HepG2 (cell line): Measurements from ENCODE around the gene PLA2G4D. TPM values are rescaled to one million over a fixed set of nuclear protein-coding genes. Genes with fewer than 3 reads are reported as not detected.

Experiments used
- AGO2 ChIP-seq: fragments of 200-400 bp; formaldehyde crosslinking; optimal IDR thresholded peaks from 2 replicates; pipeline ENCODE3; 2017; ENCODE audit warnings: mild to moderate bottlenecking, low read depth, low read length, moderate library complexity
- ARHGAP35 ChIP-seq: sonication (generic); formaldehyde crosslinking; IDR thresholded peaks from 2 replicates; pipeline ENCODE4 v1.9.0; 2022; ENCODE audit warnings: mild to moderate bottlenecking, inconsistent platforms, moderate library complexity, missing genetic modification reagents, borderline replicate concordance
- CC2D1A ChIP-seq: sonication (generic); formaldehyde crosslinking; IDR thresholded peaks from 2 replicates; pipeline ENCODE4 v1.8.1; 2023; ENCODE audit warnings: mild to moderate bottlenecking, missing genetic modification reagents
- FOXA1 ChIP-seq, 2 experiments: fragments of 450-650 bp in 1 of 2; sonication (generic) in 1 of 2; formaldehyde crosslinking in 1 of 2; IDR thresholded peaks; 2 replicates each; pipeline versions ENCODE4 v1.4.0 to v1.6.1; 2016 to 2020; ENCODE audit warnings: missing genetic modification reagents in 1 of 2
- JUND ChIP-seq: sonication (generic); formaldehyde crosslinking; IDR thresholded peaks from 2 replicates; pipeline ENCODE4 v1.8.0; 2022; ENCODE audit warnings: mild to moderate bottlenecking, missing genetic modification reagents
- MBNL3 ChIP-seq: fragments of 250-450 bp; sonication (Bioruptor Pico); conservative IDR thresholded peaks from 2 replicates; pipeline ENCODE4 v1.8.0; 2022; ENCODE audit warnings: mild to moderate bottlenecking, inconsistent platforms
- RBM39 ChIP-seq: fragments of 200-400 bp; formaldehyde crosslinking; IDR thresholded peaks from one replicate; pipeline ENCODE4 v1.6.1; 2018; ENCODE audit warnings: antibody characterized with exemption, mild to moderate bottlenecking, low read depth, low read length; ENCODE audit not compliant: poor library complexity, severe bottlenecking
- REXO4 ChIP-seq: sonication (generic); formaldehyde crosslinking; IDR thresholded peaks from 2 replicates; pipeline ENCODE4 v1.8.0; 2022; ENCODE audit warnings: missing genetic modification reagents, mild to moderate bottlenecking, borderline replicate concordance
- TAF15 ChIP-seq: fragments of 200-400 bp; formaldehyde crosslinking; IDR thresholded peaks from one replicate; pipeline ENCODE4 v1.6.1; 2018; ENCODE audit warnings: mild to moderate bottlenecking, low read depth, low read length; ENCODE audit not compliant: poor library complexity, severe bottlenecking
- TRIM24 ChIP-seq: sonication (generic); formaldehyde crosslinking; IDR thresholded peaks from 2 replicates; pipeline ENCODE4 v1.8.0; 2022; ENCODE audit warnings: mild to moderate bottlenecking, missing genetic modification reagents
- ZNF281 ChIP-seq: sonication (generic); formaldehyde crosslinking; IDR thresholded peaks from 2 replicates; pipeline ENCODE4 v1.4.0; 2020; ENCODE audit warnings: missing genetic modification reagents, borderline replicate concordance
- polyA plus RNA-seq, 8 experiments: library from polyadenylated mRNA; depleted of rRNA in 3 of 8; stranded (reverse) in 7 of 8; unstranded in 1 of 8; fragments of >200 nt; fragmentation: Illumina TruSeq in 4 of 8; extraction: Trizol in 4 of 8; gene quantifications; 2 replicates each; pipeline versions ENCODE4 v1.2.1 to v1.2.3, GENCODE V29; 2011 to 2016; ENCODE audit warnings: low read depth in 4 of 8, missing spikeins in 1 of 8, mixed read lengths in 1 of 8; ENCODE audit not compliant: insufficient read depth in 1 of 8
- total RNA-seq, 5 experiments: library from RNA; depleted of rRNA; stranded (reverse); fragments of >200 nt; fragmentation: Illumina TruSeq; extraction: Trizol; gene quantifications; 2 replicates each; pipeline ENCODE4 v1.2.3, GENCODE V29; 2016; ENCODE audit warnings: low read depth in 1 of 5

Gene PLA2G4D
- total and polyA plus RNA-seq, 2 of the 13 experiments (the other 11 are each of a cell fraction or from before 2014, with no cell fraction given): 0.04 to 0.21 TPM

- TF ChIP-seq ZNF281 (CRISPR knock-in tag) (peak; percentile 51; the same call in 1 of the 2 replicates), ARHGAP35 (CRISPR knock-in tag) (no peak), RBM39 (no peak), CC2D1A (CRISPR knock-in tag) (no peak), TRIM24 (CRISPR knock-in tag) (peak; percentile 95), REXO4 (CRISPR knock-in tag) (no peak), AGO2 (no peak), MBNL3 (CRISPR knock-in tag) (no peak), JUND (CRISPR knock-in tag) (peak; percentile 69; the same call in 1 of the 2 replicates), TAF15 (no peak), FOXA1 (IDR thresholded peaks at IDR 0.05) (no peak), FOXA1 (CRISPR knock-in tag; IDR thresholded peaks at IDR 0.05) (peak; percentile 77)
These were observed 44.6 kb upstream of the PLA2G4D start (continued) for GRCh38 chr15:42138968-42139386.
